Fibroblast of lung (primary cell): ENCODE measurements around the gene HNRNPF. TPM values are rescaled to one million over a fixed set of nuclear protein-coding genes. Genes with fewer than 3 reads are reported as not detected.

Source experiments
- DNase-seq, 2 donors: peaks; one replicate each; pipeline versions ENCODE4 v3.0.0 to v3.0.0-alpha.2; 2010; ENCODE audit warnings: low read depth in 2 of 2
- H2AFZ ChIP-seq: 2 replicates; pipeline ENCODE4 v1.5.1; 2012; ENCODE audit warnings: low read length, control low read depth, inconsistent platforms
- H3K27ac ChIP-seq: 2 replicates; pipeline ENCODE4 v1.5.1; 2011; ENCODE audit warnings: low read length, control low read depth; ENCODE audit not compliant: insufficient read depth
- H3K27me3 ChIP-seq: 2 replicates; pipeline ENCODE4 v1.5.1; 2011; ENCODE audit warnings: mild to moderate bottlenecking, low read length; ENCODE audit not compliant: control insufficient read depth, insufficient read depth
- H3K36me3 ChIP-seq: 2 replicates; pipeline ENCODE4 v1.5.1; 2011; ENCODE audit warnings: low read length; ENCODE audit not compliant: control insufficient read depth, insufficient read depth
- H3K4me1 ChIP-seq: 2 replicates; pipeline ENCODE4 v1.5.1; 2011; ENCODE audit warnings: low read length; ENCODE audit not compliant: control insufficient read depth, insufficient read depth; ENCODE audit errors: extremely low read depth
- H3K4me2 ChIP-seq: 2 replicates; pipeline ENCODE4 v1.5.1; 2011; ENCODE audit warnings: low read length, control low read depth; ENCODE audit not compliant: insufficient read depth; ENCODE audit errors: extremely low read depth
- H3K4me3 ChIP-seq, 4 experiments: fragments of 200-600 bp in 1 of 4; sonication (generic) in 1 of 4; replicated peaks in 1 of 4; 2 replicates each; pipeline ENCODE4 v1.5.1; 2011 to 2016; ENCODE audit warnings: low read length in 4 of 4, low read depth in 3 of 4, mild to moderate bottlenecking in 3 of 4, control low read depth in 2 of 4, inconsistent platforms in 1 of 4, mixed read lengths in 1 of 4; ENCODE audit not compliant: insufficient read depth in 1 of 4; ENCODE audit errors: control extremely low read depth in 1 of 4
- H3K79me2 ChIP-seq: 2 replicates; pipeline ENCODE4 v1.5.1; 2012; ENCODE audit warnings: mild to moderate bottlenecking, low read length, inconsistent platforms; ENCODE audit not compliant: control insufficient read depth, insufficient read depth
- H3K9ac ChIP-seq: 2 replicates; pipeline ENCODE4 v1.5.1; 2011; ENCODE audit warnings: mild to moderate bottlenecking, low read length, control low read depth; ENCODE audit not compliant: insufficient read depth
- H3K9me3 ChIP-seq: 2 replicates; pipeline ENCODE4 v1.5.1; 2012; ENCODE audit warnings: low read depth, low read length; ENCODE audit not compliant: control insufficient read depth, insufficient read depth
- H4K20me1 ChIP-seq: 2 replicates; pipeline ENCODE4 v1.5.1; 2011; ENCODE audit warnings: low read length; ENCODE audit not compliant: control insufficient read depth, insufficient read depth; ENCODE audit errors: extremely low read depth
- CTCF ChIP-seq, 2 donors: IDR thresholded peaks in 1 of 2; conservative IDR thresholded peaks in 1 of 2; 1 replicate in 1 of 2; 2 replicates in 1 of 2; pipeline ENCODE4 v1.5.1; 2011 to 2012; ENCODE audit warnings: low read length in 2 of 2, control low read depth in 1 of 2, inconsistent platforms in 1 of 2, low read depth in 1 of 2, mild to moderate bottlenecking in 1 of 2
- EZH2 ChIP-seq: IDR thresholded peaks from 2 replicates; pipeline ENCODE4 v1.5.1; 2012; ENCODE audit warnings: low read length, control low read depth, mild to moderate bottlenecking; ENCODE audit errors: missing control alignments
- polyA plus RNA-seq, 2 donors: library from polyadenylated mRNA; depleted of rRNA in 1 of 2; stranded (reverse) in 1 of 2; unstranded in 1 of 2; fragments of >200 nt; gene quantifications; 2 replicates each; pipeline ENCODE4 v1.2.1, GENCODE V29; 2011 to 2012; ENCODE audit warnings: missing spikeins in 1 of 2
- total RNA-seq: library from RNA; depleted of rRNA; stranded (reverse); fragments of >200 nt; gene quantifications from 2 replicates; pipeline ENCODE4 v1.2.1, GENCODE V29; 2014

HNRNPF gene
- total and polyA plus RNA-seq, 2 donors (not counting 1 experiment from before 2014, with no cell fraction given): 203 to 217 TPM

- H3K9ac ChIP-seq: no peak overlapping the region
- H3K79me2 ChIP-seq: no peaks in the 10 kb centered on the region
- no peak for TF ChIP-seq EZH2
- TF ChIP-seq CTCF (conservative IDR thresholded peaks at IDR 0.05 in 1 of 2, IDR thresholded peaks at IDR 0.05 in 1 of 2; ENCODE audit: low read depth in 1 of 2, low read length in 2 of 2): no peak
- no peak overlapping the region for H2AFZ ChIP-seq
- H3K27ac ChIP-seq: no peak overlapping the region
- H4K20me1 ChIP-seq: no peaks in the 10 kb centered on the region
- H3K4me1 ChIP-seq: no peaks in the 10 kb centered on the region
- H3K27me3 ChIP-seq: no peaks in the 10 kb centered on the region
- no peaks in the 10 kb centered on the region for H3K9me3 ChIP-seq
- no peaks in the 10 kb centered on the region for H3K36me3 ChIP-seq
- no peak for DNase-seq
- H3K4me3 ChIP-seq: no peak overlapping the region
- no peak overlapping the region for H3K4me2 ChIP-seq
These were observed 72.2 kb downstream of the HNRNPF start for GRCh38 chr10:43336641-43337318.

GRCh38 chr10:43336061-43336460, 72.9 kb downstream of the HNRNPF start:
- H3K9ac ChIP-seq: no peak overlapping the region
- TF ChIP-seq CTCF (conservative IDR thresholded peaks at IDR 0.05 in 1 of 2, IDR thresholded peaks at IDR 0.05 in 1 of 2; ENCODE audit: low read depth in 1 of 2, low read length in 2 of 2) (no peak), EZH2 (no peak)
- H3K4me1 ChIP-seq: no peaks in the 10 kb centered on the region
- H2AFZ ChIP-seq: no peak overlapping the region
- no peak overlapping the region for H3K4me2 ChIP-seq
- no peaks in the 10 kb centered on the region for H3K36me3 ChIP-seq
- no peak for DNase-seq
- no peak overlapping the region for H3K4me3 ChIP-seq
- H3K79me2 ChIP-seq: no peaks in the 10 kb centered on the region
- H4K20me1 ChIP-seq: no peaks in the 10 kb centered on the region
- no peaks in the 10 kb centered on the region for H3K27me3 ChIP-seq
- H3K27ac ChIP-seq: no peak overlapping the region
- H3K9me3 ChIP-seq: no peaks in the 10 kb centered on the region

Other genes with a start within 250 kb of the HNRNPF start
- gene RASGEF1A, start 142.1 kb downstream of the HNRNPF start, total RNA-seq: 6.2 and 9.2 TPM in 2 replicates
- 0.41 and 1.8 TPM in 2 replicates for gene RASGEF1A, start 142.1 kb downstream of the HNRNPF start, polyA plus RNA-seq
- gene FXYD4, start 37.5 kb downstream of the HNRNPF start, total RNA-seq: not detected in 2 replicates
- gene FXYD4, start 37.5 kb downstream of the HNRNPF start, polyA plus RNA-seq: not detected in 2 replicates
- gene ZNF487, start 27.9 kb upstream of the HNRNPF start, total RNA-seq: 3.3 and 4.0 TPM in 2 replicates
- 2.6 and 4.0 TPM in 2 replicates for gene ZNF487, start 27.9 kb upstream of the HNRNPF start, polyA plus RNA-seq
- 6.2 and 7.8 TPM in 2 replicates for gene ZNF239, start 165.4 kb upstream of the HNRNPF start, total RNA-seq
- gene ZNF239, start 165.4 kb upstream of the HNRNPF start, polyA plus RNA-seq: 3.8 and 5.4 TPM in 2 replicates
- 3.3 and 3.5 TPM in 2 replicates for gene ZNF485, start 197.3 kb upstream of the HNRNPF start, total RNA-seq
- gene ZNF485, start 197.3 kb upstream of the HNRNPF start, polyA plus RNA-seq: 1.4 and 1.8 TPM in 2 replicates
- 60.1 and 61.9 TPM in 2 replicates for gene ZNF32, start 239.7 kb upstream of the HNRNPF start, total RNA-seq
- gene ZNF32, start 239.7 kb upstream of the HNRNPF start, polyA plus RNA-seq: 30.6 and 31.2 TPM in 2 replicates